IPS DF 19.7 (cell line): ENCODE data around the gene INTS12.
"Not testable (repeated sequence)": the region's sequence is repeated elsewhere in the genome, so short reads cannot be mapped to it uniquely, and the experiment has no call there.

Experiments
- DNase-seq: peaks from one replicate; pipeline ENCODE4 v3.0.0-alpha.2; 2013; ENCODE audit warnings: low read depth, low spot score

INTS12 gene

GRCh38 chr4:105708181-105709080 is at the start of gene INTS12, which contains the start of gene GSTCD:
Gene INTS12, minus strand, starts transcription at chr4:105708689. Its CDS starts 8,684 bp downstream, at chr4:105700005.
Gene GSTCD, plus strand, starts transcription at chr4:105708784. Its CDS starts 8,830 bp downstream, at chr4:105717614.
- DNase-seq: peak; percentile 67

- DNase-seq: no peak
These were observed 46.9 kb upstream of the INTS12 start for GRCh38 chr4:105755375-105755774.

- no peak for DNase-seq
These were observed 44.9 kb upstream of the INTS12 start for GRCh38 chr4:105753361-105753760.

GRCh38 chr4:105751718-105752299 is 43.3 kb upstream of the INTS12 start:
- DNase-seq: no peak

GRCh38 chr4:105748222-105748621 is 39.7 kb upstream of the INTS12 start:
- no peak for DNase-seq

GRCh38 chr4:105741548-105741947 is 33.1 kb upstream of the INTS12 start:
- DNase-seq: no peak

- not testable (repeated sequence) for DNase-seq
These were observed 26.7 kb upstream of the INTS12 start for GRCh38 chr4:105735217-105735616.

- not testable (repeated sequence) for DNase-seq
These were observed 21.4 kb upstream of the INTS12 start for GRCh38 chr4:105729895-105730294.

GRCh38 chr4:105725623-105726022 is 17.1 kb upstream of the INTS12 start:
- DNase-seq: no peak

- no peak for DNase-seq
These were observed 10.7 kb upstream of the INTS12 start for GRCh38 chr4:105719204-105719603.

GRCh38 chr4:105715692-105716278 is 7.3 kb upstream of the INTS12 start:
- DNase-seq: no peak

- DNase-seq: no peak
These were observed 6.4 kb upstream of the INTS12 start for GRCh38 chr4:105714932-105715331.

GRCh38 chr4:105714071-105714521 is 5.6 kb upstream of the INTS12 start:
- no peak for DNase-seq

- DNase-seq: no peak
These were observed 4.3 kb upstream of the INTS12 start for GRCh38 chr4:105712766-105713165.

GRCh38 chr4:105710678-105711077 is 2.2 kb upstream of the INTS12 start:
- DNase-seq: no peak

GRCh38 chr4:105710012-105710600 is 1.6 kb upstream of the INTS12 start:
- no peak for DNase-seq

- no peak for DNase-seq
These were observed 577 bp upstream of the INTS12 start for GRCh38 chr4:105709081-105709450.

GRCh38 chr4:105707782-105708180 is 708 bp downstream of the INTS12 start:
- DNase-seq: no peak

- DNase-seq: no peak
These were observed 9.9 kb downstream of the INTS12 start for GRCh38 chr4:105698607-105699006.

- DNase-seq: not testable (repeated sequence)
These were observed 12.7 kb downstream of the INTS12 start for GRCh38 chr4:105695832-105696231.

- DNase-seq: not testable (repeated sequence)
These were observed 13.7 kb downstream of the INTS12 start for GRCh38 chr4:105694812-105695211.

- DNase-seq: no peak
These were observed 21.9 kb downstream of the INTS12 start for GRCh38 chr4:105686571-105686970.
